Vagina (tissue), 2 donors: ENCODE measurements around the gene IL17RE.

Experiments used
- CTCF ChIP-seq, 3 experiments: fragments of 450-650 bp in 2 of 3; fragments of 200-600 bp in 1 of 3; sonication (generic) in 1 of 3; IDR thresholded peaks; one replicate each; pipeline ENCODE4 v1.5.1; 2017 to 2019; ENCODE audit warnings: antibody characterized with exemption in 3 of 3, mild to moderate bottlenecking in 2 of 3, moderate library complexity in 2 of 3
- POLR2A ChIP-seq, 2 donors: fragments of 450-650 bp; IDR thresholded peaks; one replicate each; pipeline ENCODE4 v1.6.1; 2017; ENCODE audit warnings: antibody characterized with exemption in 2 of 2, mild to moderate bottlenecking in 2 of 2, moderate library complexity in 2 of 2
- POLR2AphosphoS5 ChIP-seq, 2 donors: sonication (generic); formaldehyde crosslinking; IDR thresholded peaks; one replicate each; pipeline ENCODE4 v1.9.0; 2017; ENCODE audit warnings: antibody characterized with exemption in 2 of 2, mild to moderate bottlenecking in 2 of 2, low read depth in 1 of 2; ENCODE audit not compliant: insufficient read depth in 1 of 2

GRCh38 chr3:9934993-9935392, 32.3 kb downstream of the IL17RE start:
- TF ChIP-seq CTCF (IDR thresholded peaks at IDR 0.05): no peak
- TF ChIP-seq POLR2A (IDR thresholded peaks at IDR 0.05): no peak
- no peak for TF ChIP-seq POLR2AphosphoS5 (IDR thresholded peaks at IDR 0.05; ENCODE audit: insufficient read depth in 1 of 2, low read depth in 1 of 2)
